ENCODE data around the gene KIF1C. TPM values are rescaled to one million over a fixed set of nuclear protein-coding genes. Genes with fewer than 3 reads are reported as not detected.

Gene KIF1C
- polyA plus RNA-seq, 3 donors: 3.6 to 12.0 (median 3.9) TPM

DNA sequence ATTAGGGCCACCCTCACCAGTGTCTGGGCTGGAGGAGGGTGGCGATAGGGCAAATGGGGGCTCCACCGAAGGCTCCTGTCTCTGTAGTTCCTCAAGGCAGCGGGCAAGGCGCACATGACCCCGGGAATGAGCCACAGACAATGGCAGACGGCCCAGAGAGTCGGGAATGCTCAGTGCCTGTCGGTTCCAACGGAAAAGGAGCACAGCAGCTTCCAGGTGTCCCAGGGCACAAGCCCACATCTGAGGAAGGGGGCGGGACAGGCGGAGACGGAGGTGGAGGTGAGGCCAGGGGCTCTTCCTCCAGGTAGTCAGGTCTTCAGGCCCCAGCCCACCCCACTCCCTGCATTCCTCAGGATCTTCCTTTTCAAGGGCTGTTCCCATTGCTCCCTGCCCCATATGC, 25.0 kb upstream of the KIF1C start:
- peaks cover 6% of the 10 kb centered on the region for H4K20me1 ChIP-seq (ENCODE audit: insufficient read depth, low read length)
- H3K4me3 ChIP-seq (replicated peaks in 1 of 3; ENCODE audit: low read depth in 2 of 3, low read length in 3 of 3): peak overlapping the region in 2 of 3 experiments; percentile 3 to 60
- DNase-seq: no peak
- H3K9me3 ChIP-seq (replicated peaks in 1 of 2; ENCODE audit: control insufficient read depth in 1 of 2, insufficient read depth in 1 of 2, low read length in 2 of 2): no peaks in the 10 kb centered on the region
- H3K4me1 Mint-ChIP-seq: peaks cover 48% of the 10 kb centered on the region
- peak overlapping the region; percentile 67 to 85 for H3K4me3 Mint-ChIP-seq
- H3K27ac Mint-ChIP-seq: peak overlapping the region; percentile 70 to 90 (median 81)
- no peak overlapping the region for H2AFZ ChIP-seq (ENCODE audit: insufficient read depth, low read depth, low read length, poor library complexity, severe bottlenecking)
- peak overlapping the region; percentile 17 for H3K9ac ChIP-seq (ENCODE audit: insufficient read depth, low read length, poor library complexity, severe bottlenecking)
- TF ChIP-seq, protein P1, sequence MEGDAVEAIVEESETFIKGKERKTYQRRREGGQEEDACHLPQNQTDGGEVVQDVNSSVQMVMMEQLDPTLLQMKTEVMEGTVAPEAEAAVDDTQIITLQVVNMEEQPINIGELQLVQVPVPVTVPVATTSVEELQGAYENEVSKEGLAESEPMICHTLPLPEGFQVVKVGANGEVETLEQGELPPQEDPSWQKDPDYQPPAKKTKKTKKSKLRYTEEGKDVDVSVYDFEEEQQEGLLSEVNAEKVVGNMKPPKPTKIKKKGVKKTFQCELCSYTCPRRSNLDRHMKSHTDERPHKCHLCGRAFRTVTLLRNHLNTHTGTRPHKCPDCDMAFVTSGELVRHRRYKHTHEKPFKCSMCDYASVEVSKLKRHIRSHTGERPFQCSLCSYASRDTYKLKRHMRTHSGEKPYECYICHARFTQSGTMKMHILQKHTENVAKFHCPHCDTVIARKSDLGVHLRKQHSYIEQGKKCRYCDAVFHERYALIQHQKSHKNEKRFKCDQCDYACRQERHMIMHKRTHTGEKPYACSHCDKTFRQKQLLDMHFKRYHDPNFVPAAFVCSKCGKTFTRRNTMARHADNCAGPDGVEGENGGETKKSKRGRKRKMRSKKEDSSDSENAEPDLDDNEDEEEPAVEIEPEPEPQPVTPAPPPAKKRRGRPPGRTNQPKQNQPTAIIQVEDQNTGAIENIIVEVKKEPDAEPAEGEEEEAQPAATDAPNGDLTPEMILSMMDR (IDR thresholded peaks at IDR 0.05): no peak
- H3K36me3 Mint-ChIP-seq: peaks cover 78 to 90% of the 10 kb centered on the region in 2 donors
- WGBS (ENCODE audit: insufficient coverage): 98% methylated on average over 10 of the region's 12 CpGs
- peak overlapping the region; percentile 46 to 60 for H3K27ac ChIP-seq (ENCODE audit: low read depth in 1 of 2, low read length in 2 of 2)
- H3K4me2 ChIP-seq (replicated peaks; ENCODE audit: extremely low read depth, low read length, poor library complexity, severe bottlenecking): peak overlapping the region; percentile 62
- H3K36me3 ChIP-seq (replicated peaks in 1 of 2; ENCODE audit: control insufficient read depth in 1 of 2, insufficient read depth in 2 of 2, low read length in 2 of 2): peaks cover 56 to 82% of the 10 kb centered on the region in 2 donors
- H3K27me3 Mint-ChIP-seq (ENCODE audit: low read depth in 3 of 3): peaks cover 0 to 2% (median 2%) of the 10 kb centered on the region in 3 donors
- no peaks in the 10 kb centered on the region for H3K9me3 Mint-ChIP-seq
- H3K4me1 ChIP-seq (ENCODE audit: control insufficient read depth in 1 of 2, insufficient read depth in 2 of 2, low read length in 2 of 2): peaks cover 44 to 54% of the 10 kb centered on the region in 2 donors
- intact Hi-C loops (cut with micrococcal nuclease): no loop called here
- peaks cover 33% of the 10 kb centered on the region for H3K79me2 ChIP-seq (ENCODE audit: insufficient read depth, low read length)
- no peaks in the 10 kb centered on the region for H3K27me3 ChIP-seq (ENCODE audit: control insufficient read depth in 2 of 2, insufficient read depth in 2 of 2, low read length in 2 of 2)

DNA sequence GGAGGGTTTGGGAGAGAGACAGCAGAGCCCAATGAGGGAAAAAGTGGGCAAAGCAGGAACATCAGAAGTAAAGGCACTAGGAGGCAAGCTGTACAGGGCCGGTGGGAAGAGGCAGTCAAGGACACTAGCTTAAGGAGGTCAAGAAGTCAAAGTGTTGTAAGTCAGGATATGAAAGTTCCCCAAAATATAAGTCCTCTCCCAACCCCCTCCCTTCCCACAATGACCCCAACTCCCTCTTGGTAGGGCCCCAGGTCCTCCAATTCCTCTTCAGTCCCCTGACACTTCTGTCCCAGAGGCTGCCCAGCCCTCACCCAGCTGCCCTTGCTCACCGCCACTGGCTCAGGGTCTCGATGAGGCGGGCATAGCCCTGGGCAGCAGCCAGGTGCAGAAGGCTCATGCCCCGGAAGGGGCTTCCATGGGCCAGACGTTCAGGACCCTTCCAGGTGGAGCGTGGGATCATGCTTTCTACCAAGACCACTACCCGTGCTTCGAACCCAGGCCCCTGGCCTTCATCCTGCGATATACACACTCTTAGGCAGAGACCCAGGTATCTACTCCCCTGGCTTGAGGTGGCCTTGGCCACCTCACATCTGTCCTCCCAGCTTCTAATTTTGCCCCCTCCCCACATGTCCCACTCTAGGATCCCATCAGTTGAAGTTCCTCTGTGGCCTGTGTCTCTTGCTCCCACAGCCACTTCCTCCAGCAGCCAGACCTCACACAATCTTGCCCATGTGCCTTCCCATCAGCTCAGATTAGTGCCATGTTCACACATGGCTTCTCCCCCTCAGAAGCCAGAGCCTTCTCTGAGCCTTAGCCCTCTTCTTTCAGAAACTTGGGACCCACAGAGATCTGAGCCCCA, 24.3 kb upstream of the KIF1C start:
- H3K4me1 Mint-ChIP-seq: peaks cover 54% of the 10 kb centered on the region
- Histone ChIP-seq H4K20me1 (ENCODE audit: insufficient read depth, low read length) (peaks cover 6% of the 10 kb centered on the region), H3K36me3 (replicated peaks in 1 of 2; ENCODE audit: control insufficient read depth in 1 of 2, insufficient read depth in 2 of 2, low read length in 2 of 2) (peaks cover 63 to 90% of the 10 kb centered on the region in 2 donors), H3K27ac (ENCODE audit: low read depth in 1 of 2, low read length in 2 of 2) (peak overlapping the region; percentile 46 to 60), H3K9me3 (replicated peaks in 1 of 2; ENCODE audit: control insufficient read depth in 1 of 2, insufficient read depth in 1 of 2, low read length in 2 of 2) (no peaks in the 10 kb centered on the region), H3K4me1 (ENCODE audit: control insufficient read depth in 1 of 2, insufficient read depth in 2 of 2, low read length in 2 of 2) (peaks cover 44 to 54% of the 10 kb centered on the region in 2 donors), H3K4me2 (replicated peaks; ENCODE audit: extremely low read depth, low read length, poor library complexity, severe bottlenecking) (peak overlapping the region; percentile 62), H3K27me3 (ENCODE audit: control insufficient read depth in 2 of 2, insufficient read depth in 2 of 2, low read length in 2 of 2) (no peaks in the 10 kb centered on the region), H3K79me2 (ENCODE audit: insufficient read depth, low read length) (peaks cover 29% of the 10 kb centered on the region), H3K4me3 (replicated peaks in 1 of 3; ENCODE audit: low read depth in 2 of 3, low read length in 3 of 3) (peak overlapping the region in 2 of 3 experiments; percentile 3 to 60), H3K9ac (ENCODE audit: insufficient read depth, low read length, poor library complexity, severe bottlenecking) (peak overlapping the region; percentile 17), H2AFZ (ENCODE audit: insufficient read depth, low read depth, low read length, poor library complexity, severe bottlenecking) (no peak overlapping the region)
- no peaks in the 10 kb centered on the region for H3K9me3 Mint-ChIP-seq
- H3K4me3 Mint-ChIP-seq: peak overlapping the region; percentile 67 to 85
- TF ChIP-seq, protein P1 (IDR thresholded peaks at IDR 0.05): no peak
- intact Hi-C loops (cut with micrococcal nuclease): no loop called here
- peaks cover 0 to 2% (median 2%) of the 10 kb centered on the region in 3 donors for H3K27me3 Mint-ChIP-seq (ENCODE audit: low read depth in 3 of 3)
- H3K27ac Mint-ChIP-seq: peak overlapping the region; percentile 70 to 90 (median 82)
- peak in 2 of 3 donors; percentile 29 to 30 for DNase-seq
- WGBS (ENCODE audit: insufficient coverage): 91% methylated on average over 9 of the region's 10 CpGs
- peaks cover 84 to 97% of the 10 kb centered on the region in 2 donors for H3K36me3 Mint-ChIP-seq
